NB4 (cell line): ENCODE results near the gene GALNT18.

Experiments
- DNase-seq: peaks from one replicate; pipeline ENCODE4 v3.0.0; 2010; ENCODE audit warnings: low read depth
- H3K4me3 ChIP-seq: one replicate; pipeline ENCODE4 v1.5.1; 2011; ENCODE audit warnings: mild to moderate bottlenecking, low read depth, low read length, moderate library complexity
- MYC ChIP-seq: IDR thresholded peaks from 2 replicates; pipeline ENCODE4 v1.6.1; 2011; ENCODE audit warnings: low read depth, low read length
- POLR2A ChIP-seq: IDR thresholded peaks from 2 replicates; pipeline ENCODE4 v1.6.1; 2011; ENCODE audit warnings: mild to moderate bottlenecking; ENCODE audit not compliant: insufficient read length; ENCODE audit errors: extremely low read depth
- TF ChIP-seq, protein P1 (sequence below): IDR thresholded peaks from 2 replicates; pipeline ENCODE4 v1.6.1; 2011; ENCODE audit warnings: low read depth, low read length
- TF ChIP-seq, protein P2 (sequence below): IDR thresholded peaks from one replicate; pipeline ENCODE4 v1.5.1; 2012; ENCODE audit warnings: low read depth, low read length

GALNT18 gene

DNA sequence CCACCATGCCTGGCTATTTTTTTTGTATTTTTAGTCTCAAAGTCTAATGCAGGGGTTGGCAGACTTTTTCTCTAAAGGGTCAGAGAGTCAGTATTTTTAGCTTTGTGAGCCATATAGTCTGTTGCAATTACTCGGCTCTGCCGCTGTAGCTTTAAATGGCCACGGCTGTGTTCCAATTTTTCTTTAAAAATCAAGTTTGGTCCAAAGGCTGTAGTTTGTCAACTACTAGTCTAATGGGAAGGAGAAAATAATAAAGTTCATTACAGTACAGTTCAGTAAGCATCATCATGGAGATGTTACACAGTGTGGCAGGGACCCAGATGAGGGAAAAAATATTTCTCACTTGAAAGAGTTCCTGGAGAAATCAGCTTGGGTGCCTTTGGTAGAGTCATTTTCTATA, 376.4 kb downstream of the GALNT18 start:
- H3K4me3 ChIP-seq, result no peak overlapping the region
- DNase-seq, result no peak
- TF ChIP-seq MYC, result no peak
- TF ChIP-seq POLR2A, result no peak
- TF ChIP-seq, protein P1, sequence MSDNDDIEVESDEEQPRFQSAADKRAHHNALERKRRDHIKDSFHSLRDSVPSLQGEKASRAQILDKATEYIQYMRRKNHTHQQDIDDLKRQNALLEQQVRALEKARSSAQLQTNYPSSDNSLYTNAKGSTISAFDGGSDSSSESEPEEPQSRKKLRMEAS, result no peak
- TF ChIP-seq, protein P2, sequence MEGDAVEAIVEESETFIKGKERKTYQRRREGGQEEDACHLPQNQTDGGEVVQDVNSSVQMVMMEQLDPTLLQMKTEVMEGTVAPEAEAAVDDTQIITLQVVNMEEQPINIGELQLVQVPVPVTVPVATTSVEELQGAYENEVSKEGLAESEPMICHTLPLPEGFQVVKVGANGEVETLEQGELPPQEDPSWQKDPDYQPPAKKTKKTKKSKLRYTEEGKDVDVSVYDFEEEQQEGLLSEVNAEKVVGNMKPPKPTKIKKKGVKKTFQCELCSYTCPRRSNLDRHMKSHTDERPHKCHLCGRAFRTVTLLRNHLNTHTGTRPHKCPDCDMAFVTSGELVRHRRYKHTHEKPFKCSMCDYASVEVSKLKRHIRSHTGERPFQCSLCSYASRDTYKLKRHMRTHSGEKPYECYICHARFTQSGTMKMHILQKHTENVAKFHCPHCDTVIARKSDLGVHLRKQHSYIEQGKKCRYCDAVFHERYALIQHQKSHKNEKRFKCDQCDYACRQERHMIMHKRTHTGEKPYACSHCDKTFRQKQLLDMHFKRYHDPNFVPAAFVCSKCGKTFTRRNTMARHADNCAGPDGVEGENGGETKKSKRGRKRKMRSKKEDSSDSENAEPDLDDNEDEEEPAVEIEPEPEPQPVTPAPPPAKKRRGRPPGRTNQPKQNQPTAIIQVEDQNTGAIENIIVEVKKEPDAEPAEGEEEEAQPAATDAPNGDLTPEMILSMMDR, result no peak

DNA sequence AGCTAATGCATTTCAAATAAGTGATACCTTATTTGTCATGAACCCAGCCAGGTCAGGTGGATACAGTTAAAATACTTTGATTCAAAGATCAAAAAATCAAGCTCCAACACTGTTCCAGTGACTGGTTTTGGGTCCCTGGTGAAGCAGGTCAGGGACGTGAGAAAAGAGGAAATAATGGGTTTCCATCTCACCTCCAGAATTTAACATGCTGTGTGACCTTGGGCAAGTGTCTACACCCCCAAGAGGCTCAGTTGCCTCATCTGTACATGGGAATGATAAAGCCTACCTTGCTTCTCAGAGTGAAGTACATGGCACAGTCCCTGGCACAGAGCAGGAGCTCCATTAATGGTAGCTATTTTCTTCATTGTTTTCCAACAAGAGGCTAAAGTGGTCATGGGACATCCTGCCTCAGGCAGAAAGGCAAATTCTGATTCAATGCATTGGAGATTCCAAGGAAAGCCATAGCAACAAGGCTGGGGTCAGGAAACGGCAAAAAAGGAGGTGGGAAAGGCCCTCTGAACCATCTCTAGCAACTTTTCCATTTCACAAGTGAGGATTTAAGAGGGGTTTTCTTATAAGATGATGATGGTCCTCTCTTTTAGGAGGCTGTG, 377.2 kb downstream of the GALNT18 start:
- TF ChIP-seq, protein P2, result no peak
- TF ChIP-seq MYC (no peak), POLR2A (no peak)
- TF ChIP-seq, protein P1, result no peak
- H3K4me3 ChIP-seq, result no peak overlapping the region
- no peak for DNase-seq

DNA sequence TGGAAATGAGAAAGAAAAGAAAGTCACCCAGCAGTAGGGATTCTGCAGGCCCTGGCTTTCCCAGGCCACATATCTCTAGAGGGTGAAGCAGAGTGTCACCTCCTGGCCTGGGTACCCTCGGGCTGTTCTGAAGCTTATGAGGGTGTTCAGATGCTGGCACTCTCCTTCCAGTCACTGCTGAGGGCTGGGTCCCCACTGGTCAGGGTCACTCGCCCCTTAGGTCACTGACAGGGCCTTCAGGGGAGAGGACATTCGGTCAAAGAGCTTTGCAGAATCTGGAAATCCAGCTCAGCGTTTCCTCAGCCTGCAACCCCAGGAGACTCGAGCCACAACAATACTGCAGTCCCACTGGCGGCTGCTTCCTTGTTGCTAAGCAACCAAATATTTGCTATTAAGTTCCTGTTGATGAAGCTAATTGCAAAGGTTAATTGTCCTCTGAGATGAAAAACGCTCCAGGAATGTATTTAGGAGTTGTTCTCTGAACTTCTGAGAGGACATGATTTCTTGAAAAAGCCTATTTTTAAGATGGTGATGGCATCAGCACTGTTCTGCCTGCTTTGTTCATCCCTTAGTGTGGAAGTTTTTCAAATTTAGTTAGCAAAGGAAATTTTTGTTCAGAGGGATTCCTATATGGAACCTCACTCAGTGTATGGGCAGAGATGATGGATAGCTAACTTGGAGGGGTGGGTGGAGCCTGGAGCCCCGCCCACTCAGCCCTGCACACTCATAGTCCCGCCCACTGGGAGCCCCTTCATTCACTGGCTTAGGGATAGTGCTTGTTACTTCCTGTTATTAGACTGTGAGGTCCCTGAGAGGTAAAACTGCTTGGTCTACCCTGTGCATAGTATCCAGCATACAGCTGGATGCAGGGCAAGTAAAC, 378.0 kb downstream of the GALNT18 start:
- no peak overlapping the region for H3K4me3 ChIP-seq
- no peak for TF ChIP-seq MYC
- no peak for TF ChIP-seq POLR2A
- TF ChIP-seq, protein P1, result no peak
- TF ChIP-seq, protein P2, result no peak
- peak; percentile 51 for DNase-seq

DNA sequence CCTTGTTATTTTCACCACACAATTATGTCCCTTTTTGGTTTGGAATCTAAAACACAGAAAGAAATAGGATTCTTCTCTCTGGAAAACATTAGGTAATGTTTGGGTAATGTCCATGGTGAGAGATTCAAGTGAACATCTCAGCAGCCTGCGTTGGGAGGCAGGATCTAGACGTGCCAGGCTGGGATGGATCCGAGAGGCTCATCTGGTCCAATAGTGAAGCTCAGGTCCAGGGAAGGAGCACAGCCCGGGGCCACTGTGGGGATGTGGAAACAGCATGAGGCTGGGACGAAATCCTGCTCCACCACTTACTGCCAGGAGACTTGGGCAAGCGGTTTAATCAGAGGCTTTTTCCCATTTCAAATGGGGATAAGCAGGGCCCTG, 378.6 kb downstream of the GALNT18 start:
- no peak overlapping the region for H3K4me3 ChIP-seq
- TF ChIP-seq, protein P2, result no peak
- no peak for TF ChIP-seq POLR2A
- no peak for DNase-seq

DNA sequence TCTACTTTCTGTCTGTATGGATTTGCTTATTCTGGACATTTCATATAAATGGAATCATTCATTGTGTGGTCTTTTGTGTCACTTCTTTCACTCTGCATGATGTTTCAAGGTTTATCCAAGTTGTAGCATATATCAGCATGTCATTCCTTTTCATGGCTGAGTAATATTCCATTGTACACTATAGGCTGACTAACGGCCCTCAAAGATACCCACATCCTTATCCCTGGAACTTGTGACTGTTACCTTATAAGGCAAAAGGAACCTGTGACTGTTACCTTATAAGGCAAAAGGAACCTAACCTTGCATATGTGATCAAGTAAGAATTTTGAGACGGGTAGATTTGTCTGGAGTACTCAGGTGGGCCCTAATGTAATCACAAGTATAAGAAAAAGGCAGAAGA, 380.5 kb downstream of the GALNT18 start:
- no peak overlapping the region for H3K4me3 ChIP-seq
- TF ChIP-seq, protein P1, result no peak
- TF ChIP-seq MYC (no peak), POLR2A (no peak)
- TF ChIP-seq, protein P2, result no peak

More for the DNA sequence above, 380.5 kb downstream of the GALNT18 start:
- DNase-seq, result no peak
